ENCODE measurements around the gene ZNF616.

DNA sequence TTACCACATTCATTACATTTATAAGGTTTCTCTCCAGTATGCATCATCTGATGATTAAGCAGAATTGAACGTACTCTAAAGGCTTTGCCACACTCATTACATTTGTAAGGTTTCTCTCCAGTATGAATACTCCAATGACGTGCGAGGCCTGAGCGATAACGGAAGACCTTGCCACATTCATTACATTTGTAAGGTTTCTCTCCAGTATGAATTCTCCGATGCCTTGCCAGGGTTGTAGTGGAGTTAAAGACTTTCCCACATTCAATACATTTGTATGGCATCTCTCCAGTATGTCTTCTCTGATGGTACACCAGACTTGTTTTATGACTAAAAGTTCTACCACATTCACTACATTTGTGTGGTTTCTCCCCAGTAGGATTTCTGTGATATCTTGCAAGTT lies 74.3 kb downstream of the ZNF616 start:
- TF ChIP-seq CTCF (IDR thresholded peaks at IDR 0.05) (no peak), POLR2A (IDR thresholded peaks at IDR 0.05) (no peak)
